ENCODE results near the gene MYO1E.
A peak's percentile ranks its signal among the peaks of the same experiment; 100 is the strongest.

Gene MYO1E

DNA sequence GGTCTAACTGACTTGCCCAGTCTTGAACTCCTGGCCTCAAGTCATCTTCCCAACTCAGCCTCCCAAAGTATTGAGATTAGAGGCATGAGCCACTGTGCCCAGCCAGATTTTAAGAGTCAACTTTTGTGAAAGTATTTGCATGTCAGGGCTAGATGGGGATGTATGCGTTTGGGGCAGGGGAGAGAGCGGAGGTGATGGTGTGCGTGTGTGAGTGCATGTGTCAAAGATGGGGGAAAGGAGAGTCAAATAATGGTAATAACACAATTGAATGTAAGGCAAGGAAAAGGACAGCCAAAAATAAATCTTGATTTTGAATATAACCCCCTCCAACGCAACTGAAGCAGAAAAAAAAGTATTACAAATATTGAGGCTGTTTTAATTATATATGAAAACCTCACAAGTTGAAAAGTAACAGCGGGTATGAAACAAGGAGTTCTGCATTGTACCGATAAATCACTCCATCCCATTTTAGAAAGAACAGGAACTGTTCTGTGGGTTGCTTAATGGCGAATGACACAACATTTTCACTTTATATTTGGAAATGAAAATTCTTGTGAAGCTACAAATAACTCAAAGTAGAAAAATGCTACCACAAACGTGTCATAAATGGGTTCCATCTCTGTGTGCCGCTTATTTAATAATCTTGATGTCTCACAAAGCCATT lies 195.9 kb downstream of the MYO1E start:
- no peak overlapping the region for H3K4me3 ChIP-seq (replicated peaks; ENCODE audit: low read depth, low read length)
- DNase-seq (ENCODE audit: extremely low read depth, low read depth) = no peak
- TF ChIP-seq, protein P1, sequence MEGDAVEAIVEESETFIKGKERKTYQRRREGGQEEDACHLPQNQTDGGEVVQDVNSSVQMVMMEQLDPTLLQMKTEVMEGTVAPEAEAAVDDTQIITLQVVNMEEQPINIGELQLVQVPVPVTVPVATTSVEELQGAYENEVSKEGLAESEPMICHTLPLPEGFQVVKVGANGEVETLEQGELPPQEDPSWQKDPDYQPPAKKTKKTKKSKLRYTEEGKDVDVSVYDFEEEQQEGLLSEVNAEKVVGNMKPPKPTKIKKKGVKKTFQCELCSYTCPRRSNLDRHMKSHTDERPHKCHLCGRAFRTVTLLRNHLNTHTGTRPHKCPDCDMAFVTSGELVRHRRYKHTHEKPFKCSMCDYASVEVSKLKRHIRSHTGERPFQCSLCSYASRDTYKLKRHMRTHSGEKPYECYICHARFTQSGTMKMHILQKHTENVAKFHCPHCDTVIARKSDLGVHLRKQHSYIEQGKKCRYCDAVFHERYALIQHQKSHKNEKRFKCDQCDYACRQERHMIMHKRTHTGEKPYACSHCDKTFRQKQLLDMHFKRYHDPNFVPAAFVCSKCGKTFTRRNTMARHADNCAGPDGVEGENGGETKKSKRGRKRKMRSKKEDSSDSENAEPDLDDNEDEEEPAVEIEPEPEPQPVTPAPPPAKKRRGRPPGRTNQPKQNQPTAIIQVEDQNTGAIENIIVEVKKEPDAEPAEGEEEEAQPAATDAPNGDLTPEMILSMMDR (IDR thresholded peaks at IDR 0.05; ENCODE audit: low read depth, low read length, missing control alignments) = no peak

DNA sequence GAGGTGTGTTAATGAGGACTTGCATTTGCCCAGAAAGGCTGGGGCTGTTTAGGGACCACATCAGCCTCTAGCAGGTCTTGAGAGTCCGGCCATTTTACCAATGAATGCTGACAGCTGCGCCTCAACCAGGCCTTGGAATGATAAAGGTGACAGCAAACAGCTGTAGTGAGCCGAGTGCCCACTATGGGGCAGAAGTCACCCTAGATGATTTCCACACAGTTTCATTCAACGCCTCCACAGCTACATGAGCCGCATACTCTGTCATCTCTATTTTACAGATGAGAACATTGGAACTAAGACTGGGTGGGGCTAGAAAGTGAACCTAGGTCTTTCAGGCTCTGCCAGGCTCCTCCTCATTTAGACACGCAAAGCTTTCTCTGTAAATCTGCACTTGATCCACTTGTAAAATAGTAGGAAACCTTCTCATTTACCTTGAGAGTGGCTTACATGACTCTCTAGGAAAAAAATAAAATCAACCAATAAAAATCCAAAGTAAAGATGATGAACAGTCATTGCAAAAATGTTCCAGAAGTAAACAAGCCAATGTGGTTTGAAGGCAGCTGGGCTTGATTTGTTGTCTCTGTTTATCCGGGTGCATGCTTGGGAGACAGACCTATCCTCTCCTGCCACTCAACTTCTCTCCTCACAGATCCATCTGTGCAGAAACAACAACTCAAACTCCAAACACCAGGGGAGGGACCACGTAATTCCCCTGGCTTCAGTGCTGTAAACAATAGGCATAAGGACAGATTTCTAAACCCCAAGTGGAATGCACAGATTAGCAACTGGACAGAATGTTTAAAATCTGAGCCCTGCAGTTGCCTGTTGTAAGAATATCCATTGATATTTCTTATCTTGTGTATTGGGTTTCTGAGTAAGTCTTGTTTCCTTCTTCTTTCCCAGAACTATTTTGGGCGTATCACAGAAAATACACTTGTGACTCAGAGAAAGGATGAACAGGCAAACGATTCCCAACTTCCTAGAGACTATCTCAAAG lies 197.5 kb downstream of the MYO1E start:
- no peak overlapping the region for H3K4me3 ChIP-seq (replicated peaks; ENCODE audit: low read depth, low read length)
- TF ChIP-seq, protein P1 (IDR thresholded peaks at IDR 0.05; ENCODE audit: low read depth, low read length, missing control alignments) = peak; percentile 41
- DNase-seq (ENCODE audit: extremely low read depth, low read depth) = peak; percentile 56

DNA sequence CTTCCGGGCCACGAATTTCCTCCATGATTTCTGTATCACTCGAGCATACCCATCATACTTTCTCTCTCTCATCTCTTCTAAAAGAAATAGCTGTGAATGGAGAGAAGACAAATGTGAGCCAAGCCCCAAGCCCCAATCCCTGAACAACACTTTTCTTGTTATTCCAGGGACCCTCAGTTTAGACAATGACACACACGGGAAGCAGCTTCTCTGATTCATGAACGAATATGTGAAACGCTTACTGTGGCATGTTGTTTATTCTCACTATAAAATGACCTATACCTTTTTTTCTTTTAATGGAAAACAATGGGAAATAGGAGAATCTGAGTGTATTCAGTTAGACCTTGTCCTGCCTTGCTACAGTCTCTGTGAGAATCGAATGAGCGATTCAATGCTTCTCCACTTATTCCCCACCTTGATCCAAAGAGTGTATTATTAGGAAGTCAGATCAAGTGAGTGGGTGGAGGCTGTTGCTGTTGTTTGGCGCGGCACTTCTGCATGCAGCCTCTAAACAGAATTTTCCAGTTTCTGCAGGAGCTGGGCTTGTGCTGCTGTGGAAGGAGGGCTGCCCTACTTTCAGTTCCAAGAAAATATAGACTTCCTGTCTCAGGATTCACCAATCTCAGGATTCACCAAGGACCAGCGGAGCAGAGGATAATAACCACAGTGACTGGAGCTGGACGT lies 198.4 kb downstream of the MYO1E start:
- no peak overlapping the region for H3K4me3 ChIP-seq (replicated peaks; ENCODE audit: low read depth, low read length)
- TF ChIP-seq, protein P1 (IDR thresholded peaks at IDR 0.05; ENCODE audit: low read depth, low read length, missing control alignments) = no peak
- DNase-seq (ENCODE audit: extremely low read depth, low read depth) = no peak

DNA sequence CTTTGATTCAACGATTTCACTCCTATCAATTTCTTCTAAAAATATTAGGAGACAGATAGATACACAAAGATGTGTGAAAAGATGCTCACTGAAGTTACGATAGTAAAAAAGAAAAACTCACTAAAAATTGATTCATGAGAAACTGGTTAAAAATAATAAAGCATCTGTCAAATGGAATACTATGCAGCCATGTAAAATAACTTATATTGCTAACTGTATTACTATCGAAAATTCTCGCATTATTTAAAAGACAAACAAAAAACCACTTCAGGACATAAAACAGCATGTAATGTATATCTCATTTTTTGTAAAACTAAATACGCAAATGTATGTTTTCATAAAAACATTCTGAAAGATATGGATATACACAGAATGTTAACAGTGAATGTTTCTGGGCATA lies 199.5 kb downstream of the MYO1E start:
- no peak overlapping the region for H3K4me3 ChIP-seq (replicated peaks; ENCODE audit: low read depth, low read length)
- no peak for DNase-seq (ENCODE audit: extremely low read depth, low read depth)
- TF ChIP-seq, protein P1 (IDR thresholded peaks at IDR 0.05; ENCODE audit: low read depth, low read length, missing control alignments) = no peak

DNA sequence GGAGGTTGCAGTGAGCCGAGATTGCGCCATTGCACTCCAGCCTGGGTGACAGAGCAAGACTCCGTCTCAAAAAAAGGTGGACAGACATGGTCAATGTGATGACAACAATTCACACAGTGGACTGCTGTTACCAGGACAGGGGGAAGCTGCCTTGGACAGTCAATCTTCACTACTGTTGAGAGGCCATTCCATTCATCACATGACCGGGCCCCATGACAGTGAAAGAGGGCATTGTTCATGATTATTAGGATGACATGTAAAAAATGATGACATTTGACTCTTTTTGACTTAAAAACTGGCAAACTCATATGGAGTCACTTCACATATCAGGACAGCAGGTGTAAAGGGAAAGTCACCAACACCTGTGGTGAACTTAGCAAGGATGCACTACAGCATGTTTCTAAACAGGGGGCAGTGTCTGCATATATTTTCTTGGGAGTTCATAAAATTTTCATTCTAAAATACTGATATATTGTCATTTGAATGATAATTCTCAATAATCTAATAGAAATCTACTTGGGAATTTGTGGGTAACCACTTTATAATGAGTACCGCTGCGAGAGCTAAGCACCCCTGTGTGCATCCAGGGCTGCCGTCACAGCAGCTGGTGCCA lies 200.3 kb downstream of the MYO1E start:
- TF ChIP-seq, protein P1 (IDR thresholded peaks at IDR 0.05; ENCODE audit: low read depth, low read length, missing control alignments) = no peak
- no peak for DNase-seq (ENCODE audit: extremely low read depth, low read depth)
- H3K4me3 ChIP-seq (replicated peaks; ENCODE audit: low read depth, low read length) = no peak overlapping the region

DNA sequence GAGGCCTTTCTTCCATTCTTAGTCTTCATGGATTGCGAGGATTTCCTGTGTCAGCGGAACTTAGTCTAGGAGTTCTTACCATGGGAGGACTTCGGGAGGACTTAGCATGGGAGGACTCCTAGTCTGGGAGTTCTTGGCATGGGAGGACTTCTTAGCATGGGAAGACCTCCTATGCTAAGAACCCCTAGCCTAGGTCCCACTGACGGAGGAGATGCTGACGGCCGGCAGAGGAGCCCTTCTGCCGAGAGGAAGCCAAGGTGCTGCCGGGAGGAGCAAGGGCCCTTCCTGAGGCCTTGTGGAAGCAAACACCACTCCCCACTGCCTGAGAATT lies 201.6 kb downstream of the MYO1E start:
- TF ChIP-seq, protein P1 (IDR thresholded peaks at IDR 0.05; ENCODE audit: low read depth, low read length, missing control alignments) = no peak
- no peak for DNase-seq (ENCODE audit: extremely low read depth, low read depth)
- H3K4me3 ChIP-seq (replicated peaks; ENCODE audit: low read depth, low read length) = no peak overlapping the region
